HL-60 (cell line): Measurements from ENCODE around the gene TACR1.

Experiments used
- POLR2AphosphoS5 ChIP-seq: IDR thresholded peaks from 2 replicates; pipeline ENCODE4 v1.6.1; 2012; ENCODE audit warnings: low read depth
- TF ChIP-seq, protein P1 (sequence below): IDR thresholded peaks from one replicate; pipeline ENCODE4 v1.5.1; 2011; ENCODE audit warnings: low read length, control low read depth, inconsistent platforms; ENCODE audit not compliant: insufficient read depth

DNA sequence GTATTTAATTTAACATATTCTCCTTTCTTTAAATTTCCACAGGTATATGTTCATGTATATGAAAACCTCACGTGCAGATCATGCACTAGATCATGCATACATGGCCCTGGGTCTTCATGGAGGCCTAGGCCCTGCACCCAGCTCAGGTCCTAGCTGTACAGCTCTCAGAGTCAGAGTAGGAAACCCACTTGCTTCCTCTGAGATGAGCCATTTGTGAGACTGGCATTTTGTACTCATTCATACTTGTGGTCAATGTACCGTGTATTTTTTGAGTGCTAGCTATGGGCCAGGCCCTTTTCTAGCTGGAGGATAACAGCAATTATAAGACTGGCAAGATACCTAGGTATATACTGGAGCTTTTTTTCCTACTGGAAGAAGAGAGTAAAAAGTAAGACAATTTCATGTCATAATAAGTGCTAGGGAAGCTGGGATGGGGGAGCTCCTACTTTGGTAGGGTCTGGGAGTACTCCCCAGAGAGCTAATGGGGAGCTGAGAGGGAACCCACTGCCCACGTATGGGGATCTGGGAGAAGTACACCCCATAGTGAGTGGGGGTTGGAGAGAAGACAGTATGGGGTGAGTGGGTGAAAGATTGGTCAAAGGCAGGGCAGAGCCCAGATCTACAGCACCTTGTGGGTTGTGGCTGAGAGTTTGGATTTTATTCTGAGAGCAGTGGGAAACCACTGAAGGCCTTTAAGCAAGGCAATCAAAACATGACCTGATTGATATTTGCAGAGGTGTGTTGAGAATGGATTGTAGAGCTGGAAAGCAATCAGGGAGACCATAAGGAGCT is 168.9 kb downstream of the TACR1 start:
- TF ChIP-seq, protein P1, sequence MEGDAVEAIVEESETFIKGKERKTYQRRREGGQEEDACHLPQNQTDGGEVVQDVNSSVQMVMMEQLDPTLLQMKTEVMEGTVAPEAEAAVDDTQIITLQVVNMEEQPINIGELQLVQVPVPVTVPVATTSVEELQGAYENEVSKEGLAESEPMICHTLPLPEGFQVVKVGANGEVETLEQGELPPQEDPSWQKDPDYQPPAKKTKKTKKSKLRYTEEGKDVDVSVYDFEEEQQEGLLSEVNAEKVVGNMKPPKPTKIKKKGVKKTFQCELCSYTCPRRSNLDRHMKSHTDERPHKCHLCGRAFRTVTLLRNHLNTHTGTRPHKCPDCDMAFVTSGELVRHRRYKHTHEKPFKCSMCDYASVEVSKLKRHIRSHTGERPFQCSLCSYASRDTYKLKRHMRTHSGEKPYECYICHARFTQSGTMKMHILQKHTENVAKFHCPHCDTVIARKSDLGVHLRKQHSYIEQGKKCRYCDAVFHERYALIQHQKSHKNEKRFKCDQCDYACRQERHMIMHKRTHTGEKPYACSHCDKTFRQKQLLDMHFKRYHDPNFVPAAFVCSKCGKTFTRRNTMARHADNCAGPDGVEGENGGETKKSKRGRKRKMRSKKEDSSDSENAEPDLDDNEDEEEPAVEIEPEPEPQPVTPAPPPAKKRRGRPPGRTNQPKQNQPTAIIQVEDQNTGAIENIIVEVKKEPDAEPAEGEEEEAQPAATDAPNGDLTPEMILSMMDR: no peak
- TF ChIP-seq POLR2AphosphoS5: no peak
